GM19043 (cell line): ENCODE results near the gene PAK4.
"Not testable (repeated sequence)": the region's sequence is repeated elsewhere in the genome, so short reads cannot be mapped to it uniquely, and the experiment has no call there.

Source experiments
- ATAC-seq: cut with Tn5 transposase; IDR thresholded peaks from one replicate; pipeline ENCODE4 v1.9.1; 2021; ENCODE audit warnings: low read depth; ENCODE audit not compliant: unreplicated experiment

The PAK4 gene

GRCh38 chr19:39128516-39129079 is 3.0 kb downstream of the PAK4 start:
- no peak for ATAC-seq

DNA sequence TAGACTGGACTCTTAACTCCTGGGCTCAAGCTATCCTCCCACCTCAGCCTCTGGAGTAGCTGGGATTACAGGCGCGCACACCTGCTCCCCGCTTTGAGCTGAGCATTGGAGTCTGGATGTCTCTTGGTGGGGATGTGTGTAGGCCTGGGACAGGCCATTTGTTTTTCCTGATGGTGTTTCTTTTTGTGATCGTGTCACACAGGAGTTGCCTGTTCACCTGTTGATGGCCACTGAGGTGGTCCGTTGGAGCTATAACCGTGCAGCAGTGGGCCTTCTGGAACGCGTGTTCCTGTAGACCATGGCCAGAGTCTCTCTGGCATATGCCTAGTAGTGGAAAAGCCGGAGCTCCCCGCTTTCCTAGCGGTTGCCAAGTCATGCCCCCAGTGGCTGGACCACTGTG is 3.5 kb downstream of the PAK4 start:
- no peak for ATAC-seq

GRCh38 chr19:39130337-39131254 is 5.0 kb downstream of the PAK4 start:
- no peak for ATAC-seq

DNA sequence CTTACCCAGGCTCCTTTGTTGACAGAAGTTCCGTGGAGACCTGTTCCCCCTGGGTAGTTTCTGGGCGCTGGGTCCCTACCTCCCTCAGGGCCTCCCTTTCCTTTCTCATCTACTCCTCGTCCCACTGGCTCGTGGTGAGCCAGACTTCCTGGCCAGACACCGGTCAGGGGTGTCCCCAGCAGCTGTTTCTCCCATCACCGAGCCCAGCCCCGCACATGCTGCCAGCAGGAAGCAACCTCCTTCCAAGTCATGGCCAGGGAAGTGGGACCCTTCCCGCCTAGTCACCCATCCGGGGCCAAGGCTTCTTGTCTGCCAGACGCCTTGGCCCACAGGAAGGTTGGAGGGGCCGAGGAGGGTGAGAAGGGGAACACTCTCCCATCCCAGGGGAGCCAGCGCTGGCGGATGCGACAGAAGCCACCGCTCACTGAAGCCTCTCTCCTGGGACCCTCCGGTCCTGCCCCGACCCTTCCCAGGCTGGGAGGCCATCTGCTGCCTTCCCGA is 5.7 kb downstream of the PAK4 start:
- no peak for ATAC-seq

DNA sequence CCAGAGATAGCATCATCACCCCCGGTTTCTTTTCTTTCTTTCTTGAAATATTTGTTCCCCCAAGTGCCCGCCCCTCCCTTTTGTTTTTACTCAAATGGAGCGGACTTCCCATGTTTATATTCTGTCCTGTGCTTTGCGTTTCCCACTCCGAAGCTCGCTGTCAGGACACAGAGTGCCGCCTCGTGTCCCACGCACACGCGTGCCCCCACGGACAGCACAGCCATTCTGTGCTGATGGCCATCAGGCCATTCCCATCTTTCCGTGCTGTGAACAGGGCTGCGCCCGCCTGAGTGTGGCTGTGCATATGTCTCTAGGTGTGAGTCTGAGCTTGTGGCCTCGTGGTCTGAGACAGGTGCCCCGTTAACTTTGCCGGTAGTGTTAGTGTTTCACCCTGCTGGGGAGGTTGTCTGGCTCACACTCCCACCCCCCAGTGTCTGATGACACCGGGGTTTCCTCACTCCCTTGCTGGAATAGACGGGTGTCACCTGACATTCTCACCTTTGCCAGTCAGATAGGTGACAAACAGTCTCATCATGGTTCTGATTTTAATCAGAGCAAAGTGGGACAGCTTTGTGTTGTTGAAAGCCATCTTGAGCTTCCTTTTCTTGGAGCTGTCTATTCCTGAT is 6.9 kb downstream of the PAK4 start:
- no peak for ATAC-seq

DNA sequence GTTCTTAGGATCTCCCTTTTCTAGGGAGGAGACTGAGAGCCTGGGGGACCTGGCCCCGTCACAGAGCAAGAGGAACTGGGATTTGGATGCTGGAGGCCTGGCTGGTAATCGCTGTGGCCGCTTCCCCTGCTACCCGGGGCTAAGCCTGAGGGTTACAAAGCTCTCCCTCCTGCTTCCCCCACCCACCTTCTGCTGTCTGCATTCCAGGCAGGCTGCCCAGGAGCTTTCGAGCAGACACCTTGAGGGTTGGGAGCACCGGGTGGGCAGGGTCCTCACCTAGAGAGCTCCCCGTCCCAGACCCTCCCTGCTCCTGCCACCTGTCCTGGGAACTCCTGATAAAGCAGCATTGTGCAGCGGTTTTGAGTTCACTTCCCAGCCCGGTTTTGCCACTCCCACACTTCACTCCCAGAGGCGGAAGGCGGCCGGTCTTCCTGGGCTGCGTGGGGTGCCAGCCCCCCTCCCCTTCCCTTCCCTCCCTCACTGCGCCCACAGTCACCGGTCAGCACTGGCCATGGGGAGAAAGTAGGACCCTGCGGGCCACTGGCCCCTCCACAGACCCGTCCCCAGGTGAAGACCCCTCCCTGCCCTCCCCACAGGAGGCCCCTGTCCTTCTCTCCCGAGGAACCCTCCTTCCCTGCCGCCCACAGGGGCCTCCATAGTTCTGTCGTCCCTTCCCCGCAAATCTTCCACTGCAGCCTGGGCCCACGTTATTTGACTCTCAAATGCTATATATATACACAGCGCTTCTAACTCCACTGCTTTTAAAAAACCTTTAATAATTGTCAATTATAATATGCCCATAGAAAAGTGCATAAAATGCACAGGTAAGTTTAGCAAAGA is 8.1 kb downstream of the PAK4 start:
- no peak for ATAC-seq

DNA sequence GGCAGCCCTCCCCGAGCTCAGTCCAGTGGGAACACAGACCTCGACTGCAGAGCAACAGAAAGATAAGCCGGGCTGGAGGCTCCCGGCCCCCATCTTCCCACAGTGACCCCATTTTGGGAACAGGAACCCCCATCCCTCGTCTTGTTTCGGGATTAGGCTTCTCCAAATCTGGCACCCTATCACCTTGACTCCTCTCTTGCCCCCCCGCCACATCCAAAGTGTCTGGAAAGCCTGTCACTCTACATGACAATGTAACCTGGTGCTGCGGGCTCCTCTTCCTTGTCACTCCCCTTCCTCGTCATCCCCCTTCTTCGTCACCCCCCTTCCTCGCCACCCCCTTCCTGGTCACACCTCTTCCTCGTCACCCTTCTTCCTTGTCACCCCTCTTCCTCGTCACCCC is 10.1 kb downstream of the PAK4 start:
- ATAC-seq: no peak

DNA sequence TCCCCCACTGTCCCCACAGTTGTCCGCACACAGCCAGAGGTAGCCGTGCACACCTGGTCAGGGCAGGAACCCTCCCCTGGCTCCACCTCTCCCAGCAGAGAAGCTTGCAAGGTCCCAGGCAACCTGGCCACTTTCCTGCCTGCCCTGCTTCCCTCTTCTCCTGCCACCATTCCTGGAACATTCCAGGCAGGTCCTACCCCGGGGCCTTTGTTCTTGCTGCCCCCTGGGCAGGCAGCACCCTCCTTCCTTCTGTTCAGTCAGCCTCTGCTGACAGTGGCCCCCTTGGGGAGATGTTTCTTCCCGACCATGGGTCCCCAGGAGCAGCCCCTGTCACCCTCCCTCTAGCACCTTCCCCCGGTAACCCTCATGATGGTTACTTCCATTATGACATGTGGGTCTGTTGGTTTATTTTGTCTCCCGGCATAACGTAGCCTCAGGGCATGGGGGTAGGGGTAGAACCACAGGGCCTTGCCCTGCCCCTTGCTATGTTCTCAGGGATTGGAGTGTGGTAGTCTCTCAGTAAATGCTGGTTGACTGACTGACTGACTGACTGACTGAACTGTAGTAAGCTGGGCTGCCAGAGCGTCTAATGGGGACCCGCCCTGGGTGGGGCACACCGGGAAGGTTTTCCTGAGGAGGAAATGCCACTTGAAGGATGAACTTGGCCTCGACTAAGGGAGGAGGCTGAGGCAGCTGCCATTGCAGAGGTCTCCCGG is 10.8 kb downstream of the PAK4 start:
- ATAC-seq: no peak

DNA sequence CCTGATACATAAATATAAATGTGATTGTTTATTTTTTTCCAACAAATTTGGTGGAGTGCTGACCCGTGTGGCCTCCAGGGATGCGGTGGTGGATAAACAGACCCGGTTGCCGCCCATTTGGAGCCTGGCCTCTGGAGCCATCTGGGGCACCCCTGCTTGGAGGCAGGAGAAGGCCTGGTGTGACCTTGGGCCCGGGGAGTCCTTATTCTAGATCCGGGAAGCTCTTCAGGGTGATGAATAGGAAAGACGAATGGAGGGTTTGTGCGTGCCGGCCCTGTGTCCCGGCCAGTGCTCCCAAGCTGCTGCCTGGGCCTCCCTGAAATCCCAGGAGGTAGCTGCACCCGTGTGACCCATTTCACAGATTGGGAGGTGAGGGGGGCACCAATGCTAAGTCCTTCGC is 11.5 kb downstream of the PAK4 start:
- ATAC-seq: no peak

DNA sequence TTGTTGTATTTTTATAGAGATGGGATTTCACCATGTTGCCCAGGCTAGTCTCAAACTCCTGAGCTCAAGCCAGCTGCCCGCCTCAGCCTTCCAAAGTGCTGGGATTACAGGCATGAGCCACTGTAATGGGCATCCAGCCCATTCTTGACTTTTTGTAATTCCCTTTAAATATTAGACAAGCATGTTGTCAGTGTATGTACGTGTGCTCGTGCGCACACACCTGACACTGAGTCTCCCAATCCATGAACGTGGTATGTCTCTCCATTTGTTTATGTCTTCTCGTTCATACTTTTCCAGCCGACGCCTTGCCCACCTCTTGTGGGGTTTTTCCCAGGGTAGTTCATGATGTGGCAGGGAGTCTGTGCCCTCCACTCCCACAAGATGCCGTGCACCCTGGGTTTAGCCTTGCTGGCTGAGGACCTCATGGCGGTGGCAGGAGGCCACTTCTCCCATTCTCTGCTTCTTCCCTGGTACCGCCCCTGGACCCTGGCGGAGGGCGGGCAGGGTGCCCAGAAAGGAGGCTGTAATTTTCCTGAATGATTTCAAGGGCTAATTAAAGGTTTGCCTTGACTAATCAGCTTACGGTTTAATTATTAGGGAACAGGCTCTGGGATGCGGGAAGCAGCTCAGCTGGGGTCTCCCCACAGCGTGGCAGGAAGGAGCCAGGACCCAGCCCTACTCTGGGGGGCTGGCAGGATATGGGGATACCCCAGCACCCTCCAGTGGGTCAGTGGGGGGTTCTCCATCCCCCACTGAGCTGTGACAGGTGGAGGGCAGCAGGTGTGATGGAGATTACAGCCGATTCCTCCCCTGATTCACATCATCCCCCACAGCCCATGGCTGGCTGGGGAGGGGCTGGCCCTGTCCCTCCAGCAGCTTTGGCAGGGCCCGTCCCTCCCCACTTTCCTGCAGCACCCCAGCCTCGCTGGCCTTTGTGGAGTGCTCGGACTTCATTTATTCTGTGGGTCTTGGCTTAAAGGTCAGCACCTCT is 12.9 kb downstream of the PAK4 start:
- no peak for ATAC-seq

DNA sequence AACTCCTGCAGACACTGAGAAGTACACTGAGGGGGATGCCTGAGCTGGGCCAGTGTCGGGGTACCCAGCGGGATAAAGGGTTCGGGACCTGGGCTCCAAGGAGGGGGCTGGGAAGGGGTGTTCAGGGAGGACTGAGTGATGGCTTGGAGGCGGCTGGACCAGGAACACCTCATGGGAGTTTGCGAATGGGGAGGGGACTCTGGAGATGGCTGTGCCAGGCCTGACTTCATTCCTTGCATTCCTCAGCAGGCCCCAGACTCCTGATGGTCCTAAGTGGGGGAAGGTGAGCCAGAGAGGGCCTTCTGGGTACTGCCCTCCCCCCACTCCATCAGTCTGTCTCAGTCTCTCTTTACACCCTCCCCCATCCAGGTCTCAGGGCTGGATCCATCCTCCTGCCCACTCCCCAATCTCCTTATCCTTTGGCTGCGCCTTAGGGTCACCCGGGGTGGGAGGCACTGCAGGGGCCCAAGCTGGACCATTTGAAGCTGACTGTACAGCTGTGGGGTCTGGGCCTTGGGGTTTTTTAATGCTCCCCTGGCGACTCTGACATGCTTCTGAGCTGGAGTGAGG is 13.8 kb downstream of the PAK4 start:
- ATAC-seq: no peak

DNA sequence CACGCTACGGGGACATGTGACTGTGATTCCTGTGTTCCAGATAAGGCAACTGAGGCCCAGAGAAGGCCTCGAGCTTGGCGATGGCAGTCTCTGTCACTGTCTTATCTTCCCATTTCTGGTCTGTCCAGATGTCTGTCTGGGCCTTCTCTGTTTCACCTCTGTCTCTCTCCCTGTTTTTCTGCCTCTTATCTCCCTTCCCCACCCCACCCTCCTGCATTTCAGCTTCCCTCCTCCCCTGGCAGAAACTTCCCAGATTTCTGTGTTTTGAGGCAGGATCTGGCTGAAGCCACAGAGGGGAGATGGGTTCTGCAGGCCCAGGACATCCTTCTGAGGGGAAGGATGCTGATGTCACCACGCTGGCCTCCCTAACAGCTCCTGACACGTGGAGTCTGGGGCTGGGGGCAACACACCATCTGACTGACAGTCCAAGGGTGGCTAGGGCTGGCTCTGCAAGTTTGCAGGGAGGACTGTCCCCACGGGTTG is 14.4 kb downstream of the PAK4 start:
- ATAC-seq: no peak

GRCh38 chr19:39140594-39140993 is 15.0 kb downstream of the PAK4 start:
- no peak for ATAC-seq

- ATAC-seq: no peak
These were observed 16.3 kb downstream of the PAK4 start for GRCh38 chr19:39141929-39142328.

GRCh38 chr19:39142630-39143029 is 17.0 kb downstream of the PAK4 start:
- ATAC-seq: no peak

DNA sequence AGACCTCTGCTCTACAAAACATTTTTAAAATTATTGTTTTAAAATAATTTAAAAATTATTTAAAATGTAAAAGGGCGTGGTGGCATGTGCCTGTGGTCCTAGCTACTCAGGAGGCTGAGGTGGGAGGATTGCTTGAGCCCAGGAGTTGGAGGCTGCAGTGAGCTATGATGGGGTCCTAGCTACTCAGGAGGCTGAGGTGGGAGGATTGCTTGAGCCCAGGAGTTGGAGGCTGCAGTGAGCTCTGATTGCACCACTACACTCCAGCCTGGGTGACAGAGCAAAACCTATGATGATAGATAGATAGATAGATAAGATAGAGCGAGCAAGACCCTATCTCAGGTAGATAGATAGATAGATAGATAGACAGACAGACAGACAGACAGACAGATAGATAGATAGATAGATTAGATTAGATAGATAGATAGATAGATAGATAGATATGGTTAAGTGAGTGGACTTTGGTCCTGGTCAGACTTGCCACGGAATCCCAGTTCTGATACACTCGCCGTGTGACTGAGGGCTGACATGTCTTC is 18.2 kb downstream of the PAK4 start:
- ATAC-seq: not testable (repeated sequence)

DNA sequence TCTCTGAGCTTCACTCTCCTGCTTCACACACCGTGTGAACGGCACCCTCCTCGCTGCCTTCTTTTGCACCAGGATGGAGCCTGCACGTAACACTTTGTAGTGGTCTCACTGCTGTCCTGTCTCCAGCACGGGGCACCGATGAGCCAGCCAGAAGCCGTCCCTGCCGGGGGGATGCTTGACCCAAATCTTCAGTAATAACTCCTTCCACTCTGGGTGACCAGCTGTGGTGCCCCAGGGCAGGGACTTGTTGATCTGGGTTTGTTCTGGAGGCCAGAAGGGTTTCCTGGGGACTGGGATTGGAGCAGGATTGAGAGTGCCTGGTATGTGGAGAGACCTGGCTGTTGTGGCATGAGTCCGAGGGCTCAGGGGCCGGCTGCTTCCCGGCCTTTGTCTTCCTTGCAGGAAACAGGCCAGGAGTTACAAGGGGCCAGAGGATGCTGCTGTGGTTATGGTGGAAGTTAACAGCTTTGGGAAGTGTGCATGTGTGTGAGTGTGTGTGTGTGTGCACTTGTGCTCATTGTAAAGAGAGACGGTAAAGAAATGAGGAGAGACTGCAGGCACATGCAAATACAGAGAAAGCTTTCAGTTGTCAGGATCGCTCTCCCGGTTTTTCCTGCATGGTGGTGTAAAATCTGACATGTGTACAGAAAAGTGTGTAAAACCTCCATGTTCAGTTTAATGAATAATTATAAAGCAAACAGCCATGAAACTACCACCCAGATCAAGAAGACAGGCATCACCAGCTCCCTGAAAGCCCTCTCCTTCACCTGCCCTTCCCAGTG is 18.9 kb downstream of the PAK4 start:
- no peak for ATAC-seq
